Amygdala (tissue), 56 donors: ENCODE data around the gene UBE2R2.
"Not testable (repeated sequence)": the region's sequence is repeated elsewhere in the genome, so short reads cannot be mapped to it uniquely, and the experiment has no call there.

Experiments used
- DNase-seq, 56 donors: peaks; one replicate each; lab custom pipeline; 2025; lab: John Stamatoyannopoulos, UW

UBE2R2 gene

GRCh38 chr9:33835625-33836260, 18.8 kb downstream of the UBE2R2 start:
- DNase-seq: no peak

- DNase-seq: not testable (repeated sequence)
Measured at GRCh38 chr9:33836261-33836660, 19.3 kb downstream of the UBE2R2 start.

- DNase-seq: no peak
Measured at GRCh38 chr9:33837138-33837537, 20.2 kb downstream of the UBE2R2 start.

GRCh38 chr9:33840381-33840780, 23.4 kb downstream of the UBE2R2 start:
- no peak for DNase-seq

- no peak for DNase-seq
Measured at GRCh38 chr9:33843312-33843961, 26.5 kb downstream of the UBE2R2 start.

GRCh38 chr9:33846231-33846630, 29.3 kb downstream of the UBE2R2 start:
- DNase-seq: no peak

GRCh38 chr9:33847894-33848205, 30.9 kb downstream of the UBE2R2 start:
- DNase-seq: not testable (repeated sequence)

- no peak for DNase-seq
Measured at GRCh38 chr9:33850267-33850629, 33.3 kb downstream of the UBE2R2 start.

GRCh38 chr9:33850677-33851076, 33.7 kb downstream of the UBE2R2 start:
- no peak for DNase-seq

- DNase-seq: no peak
Measured at GRCh38 chr9:33851301-33851700, 34.3 kb downstream of the UBE2R2 start.

- DNase-seq: peak in 49 of 56 donors; percentile 1 to 85 (median 37)
Measured at GRCh38 chr9:33852216-33852826, 35.4 kb downstream of the UBE2R2 start.

GRCh38 chr9:33856247-33856646, 39.3 kb downstream of the UBE2R2 start:
- no peak for DNase-seq

GRCh38 chr9:33858423-33858822, 41.5 kb downstream of the UBE2R2 start:
- DNase-seq: no peak

GRCh38 chr9:33860200-33860871, 43.4 kb downstream of the UBE2R2 start:
- no peak for DNase-seq

- no peak for DNase-seq
Measured at GRCh38 chr9:33861917-33862453, 45.0 kb downstream of the UBE2R2 start.

- DNase-seq: not testable (repeated sequence)
Measured at GRCh38 chr9:33863027-33863426, 46.1 kb downstream of the UBE2R2 start.

- peak in 1 of 56 donors; percentile 3 for DNase-seq
Measured at GRCh38 chr9:33867747-33868439, 50.9 kb downstream of the UBE2R2 start.

GRCh38 chr9:33868440-33868973, 51.5 kb downstream of the UBE2R2 start:
- no peak for DNase-seq

GRCh38 chr9:33869243-33869642, 52.3 kb downstream of the UBE2R2 start:
- DNase-seq: not testable (repeated sequence)

- DNase-seq: no peak
Measured at GRCh38 chr9:33877727-33878489, 60.9 kb downstream of the UBE2R2 start.
